Measurements from ENCODE around the gene PDE6B. TPM values are rescaled to one million over a fixed set of nuclear protein-coding genes. Genes with fewer than 3 reads are reported as not detected.

The PDE6B gene
- total RNA-seq, 1 donor from 2014 or later = 2.3 TPM

DNA sequence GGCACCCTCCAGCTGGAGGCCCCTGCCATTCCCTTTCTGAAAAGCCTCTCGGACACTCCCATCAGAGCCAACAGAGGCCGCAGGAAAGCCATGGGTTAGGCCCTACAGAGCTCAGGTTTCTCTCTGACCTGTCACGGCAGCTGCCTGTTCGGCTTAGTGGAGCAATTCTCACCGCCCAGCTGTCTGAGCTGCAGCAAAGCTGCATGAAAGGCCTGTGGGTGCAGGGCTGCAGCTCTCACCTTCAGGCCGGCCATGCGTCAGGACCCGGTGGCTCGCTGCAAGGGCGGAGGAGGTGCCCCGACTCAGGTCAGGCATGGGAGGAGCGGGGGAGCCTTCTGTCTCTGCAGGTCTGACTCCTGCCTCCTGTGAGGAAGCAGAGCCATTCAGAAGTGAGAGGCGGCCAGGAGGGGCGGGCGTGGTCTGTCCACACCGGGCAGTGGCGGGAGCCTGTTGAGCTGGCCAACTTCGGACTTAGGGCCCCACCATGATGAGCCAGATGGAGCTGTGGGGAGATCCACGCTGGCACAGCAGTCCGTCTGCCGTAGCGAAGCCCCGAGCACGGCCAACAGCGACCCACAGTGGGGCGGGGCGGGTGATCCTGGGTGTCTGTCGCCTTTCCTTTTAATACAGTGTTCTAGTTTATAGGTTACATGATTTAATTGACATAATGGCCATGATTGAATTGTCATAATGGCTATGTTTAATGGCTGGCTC is 23.4 kb downstream of the PDE6B start:
- Mint-ChIP-seq H3K27me3 (ENCODE audit: unreplicated experiment) (peaks cover 10% of the 10 kb centered on the region), H3K4me1 (ENCODE audit: low read depth, unreplicated experiment) (peaks cover 5% of the 10 kb centered on the region), H3K4me3 (ENCODE audit: unreplicated experiment) (no peak overlapping the region), H3K36me3 (ENCODE audit: unreplicated experiment) (peaks cover 3% of the 10 kb centered on the region), H3K27ac (ENCODE audit: unreplicated experiment) (no peak overlapping the region), H3K9me3 (ENCODE audit: unreplicated experiment) (peaks cover 9% of the 10 kb centered on the region)
- DNase-seq = no peak
- TF ChIP-seq, protein P1, sequence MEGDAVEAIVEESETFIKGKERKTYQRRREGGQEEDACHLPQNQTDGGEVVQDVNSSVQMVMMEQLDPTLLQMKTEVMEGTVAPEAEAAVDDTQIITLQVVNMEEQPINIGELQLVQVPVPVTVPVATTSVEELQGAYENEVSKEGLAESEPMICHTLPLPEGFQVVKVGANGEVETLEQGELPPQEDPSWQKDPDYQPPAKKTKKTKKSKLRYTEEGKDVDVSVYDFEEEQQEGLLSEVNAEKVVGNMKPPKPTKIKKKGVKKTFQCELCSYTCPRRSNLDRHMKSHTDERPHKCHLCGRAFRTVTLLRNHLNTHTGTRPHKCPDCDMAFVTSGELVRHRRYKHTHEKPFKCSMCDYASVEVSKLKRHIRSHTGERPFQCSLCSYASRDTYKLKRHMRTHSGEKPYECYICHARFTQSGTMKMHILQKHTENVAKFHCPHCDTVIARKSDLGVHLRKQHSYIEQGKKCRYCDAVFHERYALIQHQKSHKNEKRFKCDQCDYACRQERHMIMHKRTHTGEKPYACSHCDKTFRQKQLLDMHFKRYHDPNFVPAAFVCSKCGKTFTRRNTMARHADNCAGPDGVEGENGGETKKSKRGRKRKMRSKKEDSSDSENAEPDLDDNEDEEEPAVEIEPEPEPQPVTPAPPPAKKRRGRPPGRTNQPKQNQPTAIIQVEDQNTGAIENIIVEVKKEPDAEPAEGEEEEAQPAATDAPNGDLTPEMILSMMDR (IDR thresholded peaks at IDR 0.05; ENCODE audit: partially characterized antibody, unreplicated experiment) = no peak

DNA sequence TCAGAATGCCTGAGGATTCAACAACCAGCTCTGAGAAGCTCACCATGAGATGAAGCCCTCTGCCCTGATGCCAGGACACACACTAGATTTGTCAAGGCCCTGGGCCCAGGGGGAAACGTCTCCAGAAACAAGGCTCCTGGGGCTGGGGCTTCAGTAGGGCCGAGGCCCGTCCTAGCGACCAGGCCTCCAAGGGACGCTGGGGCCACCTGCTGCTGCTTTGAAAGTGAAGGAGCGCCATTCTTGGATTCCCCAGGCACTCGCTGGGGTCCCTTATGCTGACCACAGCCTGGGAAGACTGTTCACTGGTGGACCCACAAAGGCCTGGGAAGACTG is 23.9 kb downstream of the PDE6B start:
- no peak overlapping the region for H3K27ac Mint-ChIP-seq (ENCODE audit: unreplicated experiment)
- peaks cover 10% of the 10 kb centered on the region for H3K27me3 Mint-ChIP-seq (ENCODE audit: unreplicated experiment)
- peaks cover 3% of the 10 kb centered on the region for H3K36me3 Mint-ChIP-seq (ENCODE audit: unreplicated experiment)
- H3K4me1 Mint-ChIP-seq (ENCODE audit: low read depth, unreplicated experiment) = peaks cover 5% of the 10 kb centered on the region
- no peak for DNase-seq
- no peak overlapping the region for H3K4me3 Mint-ChIP-seq (ENCODE audit: unreplicated experiment)
- peaks cover 9% of the 10 kb centered on the region for H3K9me3 Mint-ChIP-seq (ENCODE audit: unreplicated experiment)
- TF ChIP-seq, protein P1 (IDR thresholded peaks at IDR 0.05; ENCODE audit: partially characterized antibody, unreplicated experiment) = no peak

DNA sequence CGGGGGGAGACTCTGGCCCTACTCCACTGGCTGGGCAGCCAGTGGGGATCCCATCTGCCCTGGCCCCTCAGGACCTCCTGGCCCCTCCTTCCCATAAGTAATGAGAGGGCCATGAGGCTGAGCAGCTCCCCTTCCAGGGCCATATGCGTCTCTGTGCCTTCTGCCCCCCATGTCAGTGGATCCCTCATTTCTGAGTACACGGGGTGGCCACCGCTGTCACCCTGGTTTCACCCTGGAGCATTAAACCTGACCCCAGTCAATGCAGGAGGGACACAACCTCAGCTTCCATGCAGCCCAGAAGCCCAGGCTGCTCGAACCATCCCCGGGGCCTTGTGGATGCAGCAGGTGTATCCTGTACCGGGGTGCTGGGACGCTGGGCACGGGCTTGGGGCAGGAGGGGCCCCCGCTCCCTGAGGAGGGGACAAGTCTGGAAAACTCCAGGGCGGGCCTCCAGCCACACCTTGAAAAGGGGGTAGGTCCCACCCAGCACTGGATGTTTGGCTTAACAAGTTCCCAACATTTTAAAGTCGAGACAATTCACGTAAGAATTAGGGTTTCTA is 24.5 kb downstream of the PDE6B start:
- no peak overlapping the region for H3K4me3 Mint-ChIP-seq (ENCODE audit: unreplicated experiment)
- H3K27me3 Mint-ChIP-seq (ENCODE audit: unreplicated experiment) = peaks cover 10% of the 10 kb centered on the region
- peaks cover 5% of the 10 kb centered on the region for H3K4me1 Mint-ChIP-seq (ENCODE audit: low read depth, unreplicated experiment)
- H3K36me3 Mint-ChIP-seq (ENCODE audit: unreplicated experiment) = peaks cover 3% of the 10 kb centered on the region
- H3K27ac Mint-ChIP-seq (ENCODE audit: unreplicated experiment) = no peak overlapping the region
- no peak for DNase-seq
- peaks cover 9% of the 10 kb centered on the region for H3K9me3 Mint-ChIP-seq (ENCODE audit: unreplicated experiment)
- TF ChIP-seq, protein P1 (IDR thresholded peaks at IDR 0.05; ENCODE audit: partially characterized antibody, unreplicated experiment) = no peak

DNA sequence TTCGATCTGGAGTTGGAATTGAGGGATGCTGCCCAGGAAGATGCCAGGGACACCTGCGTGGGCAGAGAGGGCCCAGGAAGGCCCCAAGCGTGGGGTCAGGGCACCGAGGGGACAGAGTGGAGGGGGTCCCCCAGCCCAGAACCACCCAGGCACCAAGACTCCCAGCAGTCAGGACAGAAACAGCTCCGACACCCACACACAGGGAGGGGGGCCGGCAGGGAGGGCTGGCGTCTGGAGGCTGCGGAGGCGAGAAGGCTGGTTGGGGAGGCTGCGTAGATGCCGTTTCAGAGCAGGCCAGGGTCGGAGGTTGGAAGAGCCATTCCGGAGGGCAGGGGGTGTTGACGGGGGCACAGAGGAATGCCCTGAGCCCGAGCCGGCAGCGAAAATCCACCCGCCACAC is 25.1 kb downstream of the PDE6B start:
- Mint-ChIP-seq H3K27me3 (ENCODE audit: unreplicated experiment) (peaks cover 10% of the 10 kb centered on the region), H3K4me1 (ENCODE audit: low read depth, unreplicated experiment) (peaks cover 5% of the 10 kb centered on the region), H3K9me3 (ENCODE audit: unreplicated experiment) (peaks cover 9% of the 10 kb centered on the region), H3K4me3 (ENCODE audit: unreplicated experiment) (no peak overlapping the region), H3K27ac (ENCODE audit: unreplicated experiment) (no peak overlapping the region), H3K36me3 (ENCODE audit: unreplicated experiment) (peaks cover 3% of the 10 kb centered on the region)
- no peak for DNase-seq
- TF ChIP-seq, protein P1 (IDR thresholded peaks at IDR 0.05; ENCODE audit: partially characterized antibody, unreplicated experiment) = no peak
